Coronary artery (tissue), 2 donors: ENCODE results near the gene HTR3D.
A peak's percentile ranks its signal among the peaks of the same experiment; 100 is the strongest.
"Not testable (repeated sequence)": the region's sequence is repeated elsewhere in the genome, so short reads cannot be mapped to it uniquely, and the experiment has no call there.

Source experiments
- DNase-seq: peaks from one replicate; pipeline ENCODE4 v3.0.0-alpha.2; 2017; ENCODE audit warnings: low spot score
- H3K27ac ChIP-seq, 2 donors: fragments of 200-600 bp; sonication (generic); one replicate each; pipeline ENCODE4 v1.5.1; 2016 to 2019
- H3K4me3 ChIP-seq: fragments of 200-600 bp; sonication (generic); 2 replicates; pipeline ENCODE4 v1.5.1; 2016; ENCODE audit warnings: mild to moderate bottlenecking, moderate library complexity
- CTCF ChIP-seq: fragments of 200-600 bp; sonication (generic); IDR thresholded peaks from one replicate; pipeline ENCODE4 v1.5.1; 2019; ENCODE audit warnings: antibody characterized with exemption

HTR3D gene

GRCh38 chr3:183991403-183991802 is 40.1 kb upstream of the HTR3D start:
- no peak overlapping the region for H3K27ac ChIP-seq
- no peak for DNase-seq
- TF ChIP-seq CTCF, result no peak

GRCh38 chr3:184001761-184002160 is 29.8 kb upstream of the HTR3D start:
- no peak overlapping the region for H3K4me3 ChIP-seq
- TF ChIP-seq CTCF, result no peak
- H3K27ac ChIP-seq, result no peak overlapping the region
- no peak for DNase-seq

More at GRCh38 chr3:183991403-183991802, 40.1 kb upstream of the HTR3D start:
- H3K4me3 ChIP-seq, result no peak overlapping the region

- DNase-seq, result no peak
- TF ChIP-seq CTCF, result no peak
- no peak overlapping the region for H3K4me3 ChIP-seq
- no peak overlapping the region for H3K27ac ChIP-seq
Measured at GRCh38 chr3:184002469-184002868, 29.1 kb upstream of the HTR3D start.

GRCh38 chr3:184003187-184003967 is 28.2 kb upstream of the HTR3D start:
- TF ChIP-seq CTCF, result no peak
- no peak overlapping the region for H3K4me3 ChIP-seq
- no peak overlapping the region for H3K27ac ChIP-seq

GRCh38 chr3:184004476-184004875 is 27.1 kb upstream of the HTR3D start:
- TF ChIP-seq CTCF, result no peak
- DNase-seq, result no peak
- no peak overlapping the region for H3K27ac ChIP-seq
- H3K4me3 ChIP-seq, result no peak overlapping the region

More at GRCh38 chr3:184003187-184003967, 28.2 kb upstream of the HTR3D start:
- DNase-seq, result no peak

- Histone ChIP-seq H3K27ac (peak overlapping the region in 1 of 2 donors; percentile 33), H3K4me3 (peak overlapping the region; percentile 50)
- no peak for TF ChIP-seq CTCF
- DNase-seq, result no peak
Measured at GRCh38 chr3:184005941-184006507, 25.5 kb upstream of the HTR3D start.

- peak overlapping the region in 1 of 2 donors; percentile 14 for H3K27ac ChIP-seq
- not testable (repeated sequence) for H3K4me3 ChIP-seq, DNase-seq
Measured at GRCh38 chr3:184007143-184007813, 24.3 kb upstream of the HTR3D start.
